ENCODE data around the gene COQ8B.

COQ8B gene

DNA sequence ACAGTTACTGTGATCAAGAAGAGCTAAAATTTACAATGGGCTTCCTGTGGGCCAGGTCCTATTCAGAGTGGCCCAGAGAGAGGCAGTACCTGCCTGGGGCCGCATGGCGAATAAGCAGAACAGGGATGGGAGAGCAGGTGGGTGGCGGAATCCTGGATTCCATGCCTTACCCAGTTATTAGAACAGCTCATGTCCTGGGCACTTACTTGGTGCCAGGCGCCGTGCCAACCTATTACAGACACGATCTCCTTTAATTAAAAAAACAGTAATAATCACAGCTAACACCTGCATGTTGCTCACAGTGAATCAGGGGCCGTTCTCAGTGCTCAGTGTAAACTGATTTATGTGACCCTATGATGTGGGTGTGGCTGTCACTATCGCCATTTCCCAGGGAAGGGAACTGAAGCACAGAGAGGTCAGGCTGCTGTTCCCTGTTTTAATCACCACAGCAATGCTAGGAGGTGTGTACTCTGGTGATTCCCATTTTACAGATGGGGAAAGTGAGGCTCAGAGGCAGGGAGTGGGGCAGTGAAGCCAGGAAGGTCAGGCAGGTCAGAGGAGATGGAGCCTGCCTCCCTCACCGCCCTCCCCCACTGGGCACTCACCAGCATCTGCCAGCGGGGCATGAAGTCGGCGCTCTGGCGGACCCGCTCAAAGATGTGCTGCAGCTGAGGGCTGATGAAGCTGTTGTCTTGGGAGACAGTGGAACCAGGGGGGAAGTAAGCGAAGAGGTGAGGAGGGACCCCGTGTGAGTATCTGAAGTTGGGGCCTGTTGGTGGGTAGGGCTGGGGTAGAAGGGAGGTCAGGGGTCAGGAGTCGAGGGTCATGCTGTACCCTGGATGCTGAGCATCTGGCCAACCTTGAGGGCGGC is 12.0 kb downstream of the COQ8B start:
- no peak for TF ChIP-seq CTCF (IDR thresholded peaks at IDR 0.05; ENCODE audit: extremely low read depth, missing control alignments)
- no peak for DNase-seq (ENCODE audit: low spot score)

DNA sequence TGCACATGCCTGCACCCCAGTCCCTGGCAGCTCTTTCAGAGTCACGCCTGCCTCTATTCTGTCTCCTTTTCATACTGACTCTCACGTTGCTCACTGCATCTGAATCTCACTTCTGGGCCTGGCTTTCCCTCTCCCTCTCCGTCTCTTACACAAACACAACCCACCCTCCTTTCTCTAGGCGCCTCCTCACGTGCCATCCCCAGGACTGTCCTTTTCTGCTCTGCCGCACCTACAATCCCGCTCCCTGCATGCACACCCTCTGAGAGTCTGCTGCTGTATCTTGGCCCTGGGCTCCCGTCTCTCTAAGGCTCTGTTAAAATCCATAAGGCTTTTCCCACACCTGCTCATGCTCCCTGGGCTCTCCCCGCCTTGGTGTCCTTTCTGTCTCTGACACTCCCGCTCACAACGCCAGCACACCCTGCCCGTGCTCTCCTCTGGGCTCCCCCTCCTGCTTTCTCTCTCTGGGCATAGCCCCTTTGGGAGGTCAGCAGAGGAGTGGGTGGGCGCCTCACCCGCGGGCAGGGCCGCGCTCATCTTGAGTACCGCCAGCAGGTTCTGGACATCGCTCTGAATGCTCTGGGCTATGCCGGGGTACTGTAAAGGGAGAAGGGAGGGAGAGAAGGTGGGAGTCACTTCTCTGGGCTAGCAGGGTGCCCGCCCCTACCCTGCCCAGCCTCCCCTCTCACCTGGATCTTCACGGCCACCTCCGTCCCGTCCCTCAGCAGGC is 13.5 kb downstream of the COQ8B start:
- no peak for TF ChIP-seq CTCF (IDR thresholded peaks at IDR 0.05; ENCODE audit: extremely low read depth, missing control alignments)
- DNase-seq (ENCODE audit: low spot score), result no peak

DNA sequence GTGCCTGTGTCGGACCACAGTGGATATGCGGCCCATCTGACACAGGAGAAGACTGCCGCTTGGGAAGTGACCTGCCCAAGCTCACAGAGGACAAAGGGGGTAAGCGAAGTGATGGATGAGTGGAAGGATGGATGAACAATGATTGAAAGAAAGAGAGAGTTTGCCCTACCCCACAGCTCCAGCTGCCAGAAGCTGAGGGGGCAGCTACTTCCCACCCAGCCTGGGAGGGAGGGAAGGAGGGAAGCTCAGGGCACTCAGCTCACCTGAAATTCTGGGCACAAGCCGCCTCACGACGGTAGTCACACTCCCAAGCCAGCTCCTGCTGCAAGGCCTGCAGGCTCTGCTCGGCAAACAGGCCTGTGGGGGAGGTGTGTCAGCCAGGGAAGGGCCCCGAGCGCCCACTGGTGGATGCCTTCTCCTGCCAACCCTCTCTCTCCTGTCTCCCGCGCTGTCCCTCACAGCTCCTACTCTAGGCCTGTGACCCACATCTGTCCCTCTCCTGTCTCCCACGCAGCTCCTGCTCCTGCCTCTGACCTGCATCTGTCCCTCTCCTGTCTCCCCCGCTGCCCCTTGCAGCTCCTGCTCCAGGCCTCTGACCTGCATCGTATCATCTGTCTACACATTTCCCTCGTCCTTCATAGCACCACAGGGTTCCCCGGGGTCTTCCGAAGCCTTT is 14.2 kb downstream of the COQ8B start:
- no peak for TF ChIP-seq CTCF (IDR thresholded peaks at IDR 0.05; ENCODE audit: extremely low read depth, missing control alignments)
- DNase-seq (ENCODE audit: low spot score), result no peak

DNA sequence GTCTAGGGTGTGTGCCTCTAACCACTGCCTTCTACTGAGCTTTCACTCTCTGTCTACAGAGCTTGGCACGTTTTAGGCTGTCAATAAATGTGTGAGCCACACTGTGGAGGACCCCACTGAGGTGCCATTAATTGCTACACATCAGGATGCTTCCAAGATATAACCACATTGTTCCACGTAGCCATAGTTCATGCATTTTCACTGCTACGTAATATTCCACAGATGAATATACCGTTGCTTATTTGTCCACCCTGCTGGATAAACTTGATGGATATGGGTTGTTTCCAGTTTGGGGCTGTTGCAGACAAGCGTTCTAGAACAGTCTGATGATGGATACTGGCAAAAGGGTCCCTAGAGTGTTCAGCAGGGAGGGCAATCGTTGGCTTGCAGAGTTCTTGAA is 14.9 kb downstream of the COQ8B start:
- no peak for TF ChIP-seq CTCF (IDR thresholded peaks at IDR 0.05; ENCODE audit: extremely low read depth, missing control alignments)
- DNase-seq (ENCODE audit: low spot score), result no peak

DNA sequence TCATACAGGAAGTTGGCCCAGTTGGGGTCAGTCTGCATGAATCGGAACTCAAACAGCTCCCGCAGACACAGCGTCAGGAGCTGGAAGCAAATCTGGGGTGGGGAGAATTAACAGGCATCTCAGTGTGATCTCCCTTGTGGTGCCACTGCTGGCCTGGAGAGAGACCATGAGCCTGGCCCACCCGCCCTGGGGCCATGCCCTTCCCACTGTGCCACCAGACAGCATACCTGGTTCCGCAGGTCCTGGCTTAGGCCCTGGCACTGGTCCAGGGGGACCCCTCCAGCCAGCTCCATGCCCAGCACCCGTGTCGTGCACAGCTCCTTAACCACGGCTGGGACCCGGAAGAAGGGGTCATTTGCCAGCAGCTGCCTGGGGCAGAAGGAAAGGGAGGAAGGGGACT is 16.6 kb downstream of the COQ8B start:
- no peak for TF ChIP-seq CTCF (IDR thresholded peaks at IDR 0.05; ENCODE audit: extremely low read depth, missing control alignments)
- DNase-seq (ENCODE audit: low spot score), result no peak

DNA sequence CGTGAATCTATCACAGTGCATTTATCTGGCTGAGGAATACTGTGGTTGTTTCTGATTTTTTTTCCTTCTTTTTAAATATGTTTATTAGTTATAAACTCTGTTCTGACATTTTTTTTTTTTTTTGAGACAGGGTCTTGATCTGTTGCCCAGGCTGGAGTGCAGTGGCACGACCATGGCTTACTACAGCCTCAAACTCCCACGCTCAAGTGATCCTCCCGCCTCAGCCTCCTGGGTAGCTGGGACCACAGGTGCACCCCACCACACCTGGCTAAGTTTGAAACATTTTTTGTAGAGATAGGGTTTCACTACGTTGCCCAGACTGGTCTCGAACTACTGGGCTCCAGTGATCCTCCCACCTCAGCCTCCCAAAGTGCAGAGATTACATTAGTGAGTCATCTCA is 19.7 kb downstream of the COQ8B start:
- no peak for TF ChIP-seq CTCF (IDR thresholded peaks at IDR 0.05; ENCODE audit: extremely low read depth, missing control alignments)
- no peak for DNase-seq (ENCODE audit: low spot score)

GRCh38 chr19:40695881-40696280 is 20.8 kb downstream of the COQ8B start:
- no peak for DNase-seq (ENCODE audit: low spot score)
- no peak for TF ChIP-seq CTCF (IDR thresholded peaks at IDR 0.05; ENCODE audit: extremely low read depth, missing control alignments)
